ENCODE data around the gene GRID2.

DNA sequence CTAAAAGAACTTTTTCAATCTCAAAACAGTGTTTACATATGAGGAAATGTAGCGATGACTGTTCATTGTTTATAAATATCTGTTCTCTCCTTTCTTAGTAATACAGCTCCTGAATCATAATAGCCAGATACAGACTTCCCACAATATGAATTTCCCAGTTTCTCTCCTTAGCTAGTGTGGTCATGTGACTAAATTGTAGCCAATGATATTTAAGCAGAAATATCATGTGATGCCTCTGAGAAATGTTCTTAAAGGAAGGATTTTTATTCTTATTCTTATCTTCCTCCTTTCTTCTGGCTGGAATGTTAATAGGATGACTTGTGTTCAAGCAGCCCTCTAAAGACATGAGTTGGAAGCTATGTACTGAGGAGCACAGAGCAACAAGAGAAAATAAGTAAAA, 1141.1 kb downstream of the GRID2 start:
- TF ChIP-seq, protein P1, sequence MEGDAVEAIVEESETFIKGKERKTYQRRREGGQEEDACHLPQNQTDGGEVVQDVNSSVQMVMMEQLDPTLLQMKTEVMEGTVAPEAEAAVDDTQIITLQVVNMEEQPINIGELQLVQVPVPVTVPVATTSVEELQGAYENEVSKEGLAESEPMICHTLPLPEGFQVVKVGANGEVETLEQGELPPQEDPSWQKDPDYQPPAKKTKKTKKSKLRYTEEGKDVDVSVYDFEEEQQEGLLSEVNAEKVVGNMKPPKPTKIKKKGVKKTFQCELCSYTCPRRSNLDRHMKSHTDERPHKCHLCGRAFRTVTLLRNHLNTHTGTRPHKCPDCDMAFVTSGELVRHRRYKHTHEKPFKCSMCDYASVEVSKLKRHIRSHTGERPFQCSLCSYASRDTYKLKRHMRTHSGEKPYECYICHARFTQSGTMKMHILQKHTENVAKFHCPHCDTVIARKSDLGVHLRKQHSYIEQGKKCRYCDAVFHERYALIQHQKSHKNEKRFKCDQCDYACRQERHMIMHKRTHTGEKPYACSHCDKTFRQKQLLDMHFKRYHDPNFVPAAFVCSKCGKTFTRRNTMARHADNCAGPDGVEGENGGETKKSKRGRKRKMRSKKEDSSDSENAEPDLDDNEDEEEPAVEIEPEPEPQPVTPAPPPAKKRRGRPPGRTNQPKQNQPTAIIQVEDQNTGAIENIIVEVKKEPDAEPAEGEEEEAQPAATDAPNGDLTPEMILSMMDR (conservative IDR thresholded peaks at IDR 0.05): no peak
- no peak for TF ChIP-seq ZFX (IDR thresholded peaks at IDR 0.05)
